ENCODE measurements around the gene IL1RN. TPM values are rescaled to one million over a fixed set of nuclear protein-coding genes. Genes with fewer than 3 reads are reported as not detected.

The IL1RN gene
- total RNA-seq, 1 donor from 2014 or later: not detected

DNA sequence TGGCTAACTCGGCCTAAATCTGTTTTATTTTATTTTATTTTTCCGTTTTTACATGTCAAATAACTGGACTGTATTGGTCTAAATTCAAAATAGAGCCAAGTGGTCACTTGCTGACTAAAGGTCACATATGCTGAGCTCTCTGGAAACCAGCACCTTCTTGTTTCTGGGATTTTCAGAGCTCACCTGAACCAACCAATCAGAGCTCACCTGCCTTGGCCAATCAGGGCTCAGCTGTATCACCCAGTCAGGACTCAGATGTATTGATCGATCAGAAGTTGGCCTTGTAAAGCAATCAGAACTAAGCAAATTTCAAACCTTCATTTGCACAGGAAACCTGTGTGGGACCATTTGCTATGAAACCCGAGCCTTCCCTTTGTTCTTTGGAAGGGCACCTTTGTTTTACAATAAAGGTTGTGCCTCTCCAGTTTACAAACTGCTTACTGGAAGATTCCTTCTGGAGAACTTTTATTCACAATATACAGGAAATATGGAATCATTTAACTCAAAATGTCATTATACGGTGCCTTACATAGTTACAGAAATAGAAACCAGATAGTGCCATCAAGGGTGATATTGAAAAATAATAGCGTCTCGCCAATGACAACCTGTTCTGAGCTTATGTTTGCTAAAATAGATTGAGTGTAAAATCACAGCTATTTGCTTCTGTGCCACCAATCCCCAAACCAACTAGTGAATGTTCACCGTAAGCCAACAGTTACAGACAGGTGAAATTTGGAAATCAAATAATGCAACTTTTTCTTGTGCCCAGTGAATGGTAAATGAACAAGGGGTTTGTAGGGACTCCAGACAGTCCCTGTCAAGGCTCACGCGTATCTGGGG lies 29.1 kb downstream of the IL1RN start:
- no peak for DNase-seq (ENCODE audit: low spot score)
- no peak overlapping the region for H3K27ac Mint-ChIP-seq
- no peak for TF ChIP-seq CTCF (IDR thresholded peaks at IDR 0.05)
- peak; percentile 2 for TF ChIP-seq EZH2phosphoT487 (IDR thresholded peaks at IDR 0.05)
- TF ChIP-seq EZH2 (IDR thresholded peaks at IDR 0.05): peak; percentile 59
- Histone ChIP-seq H3K79me2 (ENCODE audit: low read depth) (no peaks in the 10 kb centered on the region), H3K4me1 (peaks cover 8% of the 10 kb centered on the region), H3K27ac (no peak overlapping the region), H4K20me1 (ENCODE audit: low read depth) (no peaks in the 10 kb centered on the region), H3K4me2 (peak overlapping the region; percentile 97), H3K4me3 (peak overlapping the region; percentile 59), H3F3A (ENCODE audit: low read depth) (peaks cover 12% of the 10 kb centered on the region), H3K27me3 (peaks cover 56% of the 10 kb centered on the region), H3K36me3 (no peaks in the 10 kb centered on the region), H2AFZ (replicated peaks) (no peak overlapping the region), H3K9ac (no peak overlapping the region), H3K9me3 (ENCODE audit: low read depth) (no peaks in the 10 kb centered on the region)
- H3K4me1 Mint-ChIP-seq: peaks cover 25% of the 10 kb centered on the region
- H3K9me3 Mint-ChIP-seq: no peaks in the 10 kb centered on the region
- peak overlapping the region; percentile 80 for H3K4me3 Mint-ChIP-seq
- H3K27me3 Mint-ChIP-seq (ENCODE audit: insufficient read depth, low read depth): peaks cover 23% of the 10 kb centered on the region
- H3K36me3 Mint-ChIP-seq: no peaks in the 10 kb centered on the region

DNA sequence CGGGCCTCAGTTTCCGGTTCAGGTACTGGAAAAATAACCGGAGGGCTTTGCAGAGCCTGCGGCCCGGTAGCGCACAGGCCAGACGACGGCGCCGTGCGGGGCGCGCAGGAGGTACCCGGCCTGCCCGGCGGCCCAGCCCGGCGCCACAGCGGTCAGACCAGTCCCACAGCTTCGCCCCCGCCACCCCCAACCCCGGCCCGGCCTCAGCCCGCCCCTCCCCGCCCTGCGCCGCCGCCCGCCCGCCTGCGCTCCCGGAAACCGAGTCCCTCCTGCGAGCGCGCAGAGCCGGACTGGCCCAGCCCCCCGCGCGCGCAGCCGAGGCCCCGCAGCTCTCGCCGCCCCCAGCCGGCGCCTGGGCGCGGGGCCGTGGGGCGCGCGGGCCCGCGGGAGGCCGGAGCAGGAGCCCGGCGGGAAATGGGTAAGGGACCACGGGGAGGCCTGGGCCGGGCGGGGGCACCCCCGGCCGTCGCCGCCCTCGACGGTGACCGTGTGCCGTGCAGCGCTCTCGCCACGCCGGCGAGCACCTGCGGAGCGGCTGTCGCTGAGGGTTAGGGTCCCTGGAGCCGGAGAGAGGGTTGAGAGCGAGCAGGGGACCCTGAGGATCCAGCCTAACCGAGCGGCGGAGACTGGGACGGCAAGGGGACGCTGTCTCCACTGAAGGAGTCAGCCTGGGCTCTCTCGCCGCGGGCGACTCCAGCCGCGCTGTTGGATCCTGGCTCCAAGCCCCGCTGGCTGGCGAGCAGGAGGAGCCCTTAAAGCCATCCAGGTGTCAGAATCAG lies 29.9 kb downstream of the IL1RN start:
- Histone ChIP-seq H3K9ac (no peak overlapping the region), H4K20me1 (ENCODE audit: low read depth) (no peaks in the 10 kb centered on the region), H3F3A (ENCODE audit: low read depth) (peaks cover 12% of the 10 kb centered on the region), H3K4me2 (peak overlapping the region; percentile 97), H3K4me1 (peaks cover 8% of the 10 kb centered on the region), H3K27me3 (peaks cover 56% of the 10 kb centered on the region), H3K27ac (no peak overlapping the region), H3K36me3 (no peaks in the 10 kb centered on the region), H3K79me2 (ENCODE audit: low read depth) (no peaks in the 10 kb centered on the region), H3K4me3 (peak overlapping the region; percentile 59), H2AFZ (replicated peaks) (peak overlapping the region; percentile 87), H3K9me3 (ENCODE audit: low read depth) (no peaks in the 10 kb centered on the region)
- DNase-seq (ENCODE audit: low spot score): peak; percentile 76
- H3K9me3 Mint-ChIP-seq: no peaks in the 10 kb centered on the region
- peaks cover 25% of the 10 kb centered on the region for H3K4me1 Mint-ChIP-seq
- no peak for TF ChIP-seq EZH2phosphoT487 (IDR thresholded peaks at IDR 0.05)
- no peak for TF ChIP-seq CTCF (IDR thresholded peaks at IDR 0.05)
- no peak for TF ChIP-seq EZH2 (IDR thresholded peaks at IDR 0.05)
- peak overlapping the region; percentile 84 for H3K4me3 Mint-ChIP-seq
- no peak overlapping the region for H3K27ac Mint-ChIP-seq
- H3K36me3 Mint-ChIP-seq: no peaks in the 10 kb centered on the region
- H3K27me3 Mint-ChIP-seq (ENCODE audit: insufficient read depth, low read depth): peaks cover 23% of the 10 kb centered on the region

DNA sequence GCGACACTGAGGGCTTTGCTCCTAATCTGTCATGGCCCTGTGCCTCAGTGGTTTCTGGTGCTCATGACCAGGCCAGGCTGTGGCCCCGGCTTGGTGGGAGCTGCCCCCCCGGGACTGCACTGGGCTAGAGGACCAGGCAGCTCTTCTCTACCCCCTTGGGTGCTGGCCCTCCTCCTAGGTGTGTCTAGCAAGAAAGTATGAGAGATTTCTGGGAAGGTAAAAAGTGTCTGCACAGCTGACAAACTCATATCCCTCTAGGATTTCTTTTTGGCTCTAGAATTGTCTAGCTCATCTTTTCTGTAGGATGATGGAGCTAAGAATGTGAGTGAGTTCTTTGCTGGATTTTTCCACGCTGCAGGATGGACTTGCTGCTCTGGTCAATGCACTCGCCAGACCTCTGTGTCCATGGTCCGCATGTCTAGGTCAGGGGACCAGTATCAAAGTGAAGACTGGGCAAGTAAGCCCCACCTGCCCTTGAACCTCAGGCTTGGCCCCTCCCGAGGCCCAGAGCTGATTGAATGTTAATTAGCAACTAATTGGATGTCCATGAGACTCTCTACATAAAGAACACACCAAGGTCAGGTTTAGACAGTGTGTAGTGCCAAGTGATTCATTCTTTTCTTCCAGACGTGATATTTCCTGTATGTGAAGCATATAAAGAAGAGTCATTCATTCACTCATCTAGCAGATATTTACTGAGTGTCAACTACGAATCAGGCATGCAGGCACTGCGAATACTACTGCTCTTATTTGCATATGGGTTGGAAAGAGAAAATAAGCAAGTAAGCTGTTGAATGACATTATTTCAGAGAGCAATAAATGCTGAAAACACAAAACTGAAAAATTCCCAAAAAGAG lies 30.7 kb downstream of the IL1RN start:
- no peak for TF ChIP-seq EZH2 (IDR thresholded peaks at IDR 0.05)
- no peak for TF ChIP-seq EZH2phosphoT487 (IDR thresholded peaks at IDR 0.05)
- TF ChIP-seq CTCF (IDR thresholded peaks at IDR 0.05): no peak
- H3K36me3 ChIP-seq: no peaks in the 10 kb centered on the region
- H3K27ac Mint-ChIP-seq: peak overlapping the region; percentile 29
- H3K9me3 Mint-ChIP-seq: no peaks in the 10 kb centered on the region
- H3K4me2 ChIP-seq: peak overlapping the region; percentile 97
- H3K4me3 ChIP-seq: peak overlapping the region; percentile 59
- peak overlapping the region; percentile 84 for H3K4me3 Mint-ChIP-seq
- H4K20me1 ChIP-seq (ENCODE audit: low read depth): no peaks in the 10 kb centered on the region
- peaks cover 23% of the 10 kb centered on the region for H3K27me3 Mint-ChIP-seq (ENCODE audit: insufficient read depth, low read depth)
- H3F3A ChIP-seq (ENCODE audit: low read depth): peaks cover 12% of the 10 kb centered on the region
- no peaks in the 10 kb centered on the region for H3K36me3 Mint-ChIP-seq
- H3K9me3 ChIP-seq (ENCODE audit: low read depth): no peaks in the 10 kb centered on the region
- peaks cover 8% of the 10 kb centered on the region for H3K4me1 ChIP-seq
- peaks cover 25% of the 10 kb centered on the region for H3K4me1 Mint-ChIP-seq
- peak overlapping the region; percentile 87 for H2AFZ ChIP-seq (replicated peaks)
- no peaks in the 10 kb centered on the region for H3K79me2 ChIP-seq (ENCODE audit: low read depth)
- no peak overlapping the region for H3K27ac ChIP-seq
- no peak overlapping the region for H3K9ac ChIP-seq
- H3K27me3 ChIP-seq: peaks cover 56% of the 10 kb centered on the region
- no peak for DNase-seq (ENCODE audit: low spot score)

Measured in neural progenitor cell (in vitro differentiated cells).